GM23338 (cell line): Measurements from ENCODE around the gene TAF11L3. TPM values are rescaled to one million over a fixed set of nuclear protein-coding genes. Genes with fewer than 3 reads are reported as not detected.
A peak's percentile ranks its signal among the peaks of the same experiment; 100 is the strongest.

Source experiments
- ATAC-seq: fragments of 200-7000 bp; cut with Tn5 transposase; 3 replicates; pipeline ENCODE4 v1.9.1; 2020
- DNase-seq: peaks from one replicate; pipeline ENCODE4 v3.0.0-alpha.2; 2015; ENCODE audit warnings: low spot score
- H2AFZ ChIP-seq: fragments of 200-600 bp; sonication (generic); 2 replicates; pipeline ENCODE4 v1.8.0; 2016; ENCODE audit warnings: antibody characterized with exemption, mild to moderate bottlenecking, moderate library complexity
- H3F3A ChIP-seq: fragments of 200-600 bp; sonication (generic); replicated peaks from 2 replicates; pipeline ENCODE4 v1.8.0; 2017; ENCODE audit warnings: antibody characterized with exemption, mixed run types, low read depth
- H3K27ac ChIP-seq: fragments of 200-600 bp; sonication (generic); 2 replicates; pipeline ENCODE4 v1.6.1; 2016; ENCODE audit warnings: low read depth
- H3K27me3 ChIP-seq: fragments of 200-600 bp; sonication (generic); 2 replicates; pipeline ENCODE4 v1.8.0; 2016; ENCODE audit warnings: mild to moderate bottlenecking, mixed run types, moderate library complexity; ENCODE audit not compliant: insufficient read depth
- H3K36me3 ChIP-seq: fragments of 200-600 bp; sonication (generic); 2 replicates; pipeline ENCODE4 v1.8.0; 2016; ENCODE audit warnings: mild to moderate bottlenecking; ENCODE audit not compliant: insufficient read depth
- H3K4me1 ChIP-seq: fragments of 200-600 bp; sonication (generic); 2 replicates; pipeline ENCODE4 v1.8.0; 2016; ENCODE audit warnings: mild to moderate bottlenecking, moderate library complexity; ENCODE audit not compliant: insufficient read depth
- H3K4me2 ChIP-seq: fragments of 200-600 bp; sonication (generic); 2 replicates; pipeline ENCODE4 v1.7.1; 2017; ENCODE audit warnings: mixed run types
- H3K4me3 ChIP-seq: fragments of 200-600 bp; sonication (generic); 2 replicates; pipeline ENCODE4 v1.6.1; 2016; ENCODE audit warnings: mixed run types
- H3K79me2 ChIP-seq: fragments of 200-600 bp; sonication (generic); replicated peaks from 2 replicates; pipeline ENCODE4 v1.8.0; 2017; ENCODE audit warnings: mild to moderate bottlenecking; ENCODE audit not compliant: insufficient read depth
- H3K9me2 ChIP-seq: fragments of 200-600 bp; sonication (generic); 2 replicates; pipeline ENCODE4 v1.8.0; 2017; ENCODE audit not compliant: insufficient read depth
- H4K20me1 ChIP-seq: fragments of 200-600 bp; sonication (generic); replicated peaks from 2 replicates; pipeline ENCODE4 v1.8.0; 2017; ENCODE audit warnings: mild to moderate bottlenecking; ENCODE audit not compliant: insufficient read depth
- H3K27ac Mint-ChIP-seq: 2 replicates; pipeline ENCODE4 v1.8.0; 2020; ENCODE audit warnings: inconsistent platforms, mild to moderate bottlenecking, moderate library complexity, mixed read lengths
- H3K27me3 Mint-ChIP-seq: 3 replicates; pipeline ENCODE4 v1.8.0; 2022; ENCODE audit warnings: low read depth, mild to moderate bottlenecking, moderate library complexity, mixed read lengths, inconsistent platforms; ENCODE audit not compliant: insufficient read depth, poor library complexity
- H3K36me3 Mint-ChIP-seq: 3 replicates; pipeline ENCODE4 v1.8.0; 2021; ENCODE audit warnings: low read depth, mild to moderate bottlenecking, inconsistent platforms, moderate library complexity, mixed read lengths
- H3K4me1 Mint-ChIP-seq: 3 replicates; pipeline ENCODE4 v1.8.0; 2020; ENCODE audit warnings: mild to moderate bottlenecking, inconsistent platforms, mixed read lengths
- H3K4me3 Mint-ChIP-seq: 3 replicates; pipeline ENCODE4 v1.8.0; 2021; ENCODE audit warnings: moderate library complexity, mild to moderate bottlenecking, inconsistent platforms, mixed read lengths
- H3K9me3 Mint-ChIP-seq: 3 replicates; pipeline ENCODE4 v1.8.0; 2020; ENCODE audit warnings: moderate library complexity, mild to moderate bottlenecking, inconsistent platforms, mixed read lengths
- CREB1 ChIP-seq: fragments of 250-450 bp; sonication (Bioruptor Pico); IDR thresholded peaks from 2 replicates; pipeline ENCODE4 v1.5.0; 2020; ENCODE audit warnings: low read depth, mild to moderate bottlenecking, moderate library complexity
- EZH2 ChIP-seq: fragments of 200-600 bp; sonication (generic); IDR thresholded peaks from one replicate; pipeline ENCODE4 v1.8.0; 2017; ENCODE audit warnings: antibody characterized with exemption, mild to moderate bottlenecking, low read depth; ENCODE audit not compliant: unreplicated experiment
- EZH2phosphoT487 ChIP-seq: fragments of 200-600 bp; sonication (generic); IDR thresholded peaks from one replicate; pipeline ENCODE4 v1.8.1; 2018; ENCODE audit warnings: antibody characterized with exemption; ENCODE audit not compliant: unreplicated experiment
- NANOG ChIP-seq: IDR thresholded peaks from 2 replicates; pipeline ENCODE4 v1.6.1; 2016; ENCODE audit warnings: antibody characterized with exemption, borderline replicate concordance
- POLR2AphosphoS5 ChIP-seq: IDR thresholded peaks from 2 replicates; pipeline ENCODE4 v1.6.1; 2016; ENCODE audit warnings: antibody characterized with exemption, low read depth
- ZNF114 ChIP-seq: fragments of 250-450 bp; sonication (Bioruptor Pico); IDR thresholded peaks from 2 replicates; pipeline ENCODE4 v1.5.0; 2020; ENCODE audit warnings: mild to moderate bottlenecking, moderate library complexity
- ZNF331 ChIP-seq: fragments of 250-450 bp; sonication (Bioruptor Pico); IDR thresholded peaks from 2 replicates; pipeline ENCODE4 v1.5.0; 2020; ENCODE audit warnings: low read depth, mild to moderate bottlenecking, moderate library complexity
- polyA plus RNA-seq: library from polyadenylated mRNA; unstranded; fragments of >200 nt; fragmentation: Nextera tagmentation; extraction: Ambion mirVana; gene quantifications from 2 replicates; pipeline ENCODE4 v1.2.1, GENCODE V29; 2016
- total RNA-seq: library from RNA; depleted of rRNA; stranded (reverse); fragments of >200 nt; shearing (Covaris generic); gene quantifications from 2 replicates; pipeline ENCODE4 v1.2.3, GENCODE V29; 2014
- TF ChIP-seq, protein P1 (sequence below), 2 experiments: fragments of 200-600 bp in 1 of 2; sonication (generic) in 1 of 2; conservative IDR thresholded peaks; 2 replicates each; pipeline versions ENCODE4 v1.5.1 to v1.6.1; 2016 to 2017; ENCODE audit warnings: antibody characterized with exemption in 2 of 2, low read depth in 2 of 2, mild to moderate bottlenecking in 2 of 2, moderate library complexity in 1 of 2
- TF ChIP-seq, protein P2 (sequence below): IDR thresholded peaks from one replicate; pipeline ENCODE4 v1.6.1; 2018; ENCODE audit warnings: antibody characterized with exemption; ENCODE audit not compliant: unreplicated experiment
- TF ChIP-seq, protein P3 (sequence below): IDR thresholded peaks from 2 replicates; pipeline ENCODE4 v1.6.1; 2016; ENCODE audit warnings: antibody characterized with exemption

The TAF11L3 gene
- total and polyA plus RNA-seq, 2 experiments from 2014 or later = not detected

DNA sequence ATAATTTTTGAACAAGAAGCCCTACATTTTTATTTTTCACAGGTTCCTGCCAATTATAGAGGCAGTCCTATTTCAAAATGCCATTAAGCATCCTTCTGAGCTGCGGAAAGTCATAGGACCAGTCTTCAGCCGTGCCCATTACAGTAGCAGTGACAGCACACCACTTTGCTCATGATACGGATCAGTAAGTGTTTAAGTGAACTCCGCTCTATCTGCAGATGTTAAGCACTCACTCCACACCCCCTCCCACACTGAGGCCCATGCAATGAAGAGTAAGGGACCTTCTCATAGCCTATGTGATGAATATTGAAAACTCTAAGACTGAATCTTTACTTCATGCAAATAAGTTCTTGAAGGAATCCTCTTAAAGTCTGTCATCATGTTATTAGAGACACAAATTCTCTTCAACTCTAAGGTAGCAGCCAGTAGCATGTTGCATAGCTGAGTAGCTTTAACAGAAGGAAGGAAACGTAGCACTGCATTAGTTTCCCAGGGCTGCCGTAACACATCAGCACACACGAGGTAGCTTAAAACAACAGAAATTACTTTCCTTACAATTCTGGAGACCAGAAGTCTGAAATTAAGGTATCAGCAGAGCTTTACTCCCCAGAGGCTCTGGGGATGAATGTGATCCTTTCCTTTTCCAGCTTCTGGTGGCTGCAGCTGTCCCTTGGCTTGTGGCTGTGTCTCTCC is 40.4 kb upstream of the TAF11L3 start (continued):
- TF ChIP-seq EZH2 (no peak), POLR2AphosphoS5 (no peak), ZNF331 (CRISPR knock-in tag) (no peak)
- TF ChIP-seq, protein P1, sequence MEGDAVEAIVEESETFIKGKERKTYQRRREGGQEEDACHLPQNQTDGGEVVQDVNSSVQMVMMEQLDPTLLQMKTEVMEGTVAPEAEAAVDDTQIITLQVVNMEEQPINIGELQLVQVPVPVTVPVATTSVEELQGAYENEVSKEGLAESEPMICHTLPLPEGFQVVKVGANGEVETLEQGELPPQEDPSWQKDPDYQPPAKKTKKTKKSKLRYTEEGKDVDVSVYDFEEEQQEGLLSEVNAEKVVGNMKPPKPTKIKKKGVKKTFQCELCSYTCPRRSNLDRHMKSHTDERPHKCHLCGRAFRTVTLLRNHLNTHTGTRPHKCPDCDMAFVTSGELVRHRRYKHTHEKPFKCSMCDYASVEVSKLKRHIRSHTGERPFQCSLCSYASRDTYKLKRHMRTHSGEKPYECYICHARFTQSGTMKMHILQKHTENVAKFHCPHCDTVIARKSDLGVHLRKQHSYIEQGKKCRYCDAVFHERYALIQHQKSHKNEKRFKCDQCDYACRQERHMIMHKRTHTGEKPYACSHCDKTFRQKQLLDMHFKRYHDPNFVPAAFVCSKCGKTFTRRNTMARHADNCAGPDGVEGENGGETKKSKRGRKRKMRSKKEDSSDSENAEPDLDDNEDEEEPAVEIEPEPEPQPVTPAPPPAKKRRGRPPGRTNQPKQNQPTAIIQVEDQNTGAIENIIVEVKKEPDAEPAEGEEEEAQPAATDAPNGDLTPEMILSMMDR (conservative IDR thresholded peaks at IDR 0.05; ENCODE audit: low read depth in 2 of 2) = no peak
- TF ChIP-seq, protein P2, sequence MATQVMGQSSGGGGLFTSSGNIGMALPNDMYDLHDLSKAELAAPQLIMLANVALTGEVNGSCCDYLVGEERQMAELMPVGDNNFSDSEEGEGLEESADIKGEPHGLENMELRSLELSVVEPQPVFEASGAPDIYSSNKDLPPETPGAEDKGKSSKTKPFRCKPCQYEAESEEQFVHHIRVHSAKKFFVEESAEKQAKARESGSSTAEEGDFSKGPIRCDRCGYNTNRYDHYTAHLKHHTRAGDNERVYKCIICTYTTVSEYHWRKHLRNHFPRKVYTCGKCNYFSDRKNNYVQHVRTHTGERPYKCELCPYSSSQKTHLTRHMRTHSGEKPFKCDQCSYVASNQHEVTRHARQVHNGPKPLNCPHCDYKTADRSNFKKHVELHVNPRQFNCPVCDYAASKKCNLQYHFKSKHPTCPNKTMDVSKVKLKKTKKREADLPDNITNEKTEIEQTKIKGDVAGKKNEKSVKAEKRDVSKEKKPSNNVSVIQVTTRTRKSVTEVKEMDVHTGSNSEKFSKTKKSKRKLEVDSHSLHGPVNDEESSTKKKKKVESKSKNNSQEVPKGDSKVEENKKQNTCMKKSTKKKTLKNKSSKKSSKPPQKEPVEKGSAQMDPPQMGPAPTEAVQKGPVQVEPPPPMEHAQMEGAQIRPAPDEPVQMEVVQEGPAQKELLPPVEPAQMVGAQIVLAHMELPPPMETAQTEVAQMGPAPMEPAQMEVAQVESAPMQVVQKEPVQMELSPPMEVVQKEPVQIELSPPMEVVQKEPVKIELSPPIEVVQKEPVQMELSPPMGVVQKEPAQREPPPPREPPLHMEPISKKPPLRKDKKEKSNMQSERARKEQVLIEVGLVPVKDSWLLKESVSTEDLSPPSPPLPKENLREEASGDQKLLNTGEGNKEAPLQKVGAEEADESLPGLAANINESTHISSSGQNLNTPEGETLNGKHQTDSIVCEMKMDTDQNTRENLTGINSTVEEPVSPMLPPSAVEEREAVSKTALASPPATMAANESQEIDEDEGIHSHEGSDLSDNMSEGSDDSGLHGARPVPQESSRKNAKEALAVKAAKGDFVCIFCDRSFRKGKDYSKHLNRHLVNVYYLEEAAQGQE = no peak

DNA sequence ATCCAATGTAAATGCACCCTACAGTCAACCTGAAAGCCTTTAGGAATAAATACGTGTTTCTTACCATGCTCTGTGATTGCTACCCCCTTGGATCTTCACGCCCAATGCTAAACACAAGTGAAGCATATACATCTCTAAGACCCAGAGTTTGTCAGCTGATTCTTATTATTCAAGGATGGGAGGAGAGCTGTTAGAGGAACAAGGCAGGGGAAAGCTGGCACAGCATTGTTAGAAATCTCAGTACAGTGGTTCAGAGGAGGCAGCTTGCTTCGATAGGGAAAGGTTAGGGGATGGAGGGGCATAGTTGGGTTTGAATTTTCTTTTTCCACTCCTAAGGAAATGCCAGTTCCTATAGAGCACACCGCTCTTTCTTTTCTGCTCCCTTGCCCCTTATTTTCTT is 36.8 kb upstream of the TAF11L3 start:
- DNase-seq (no peak), ATAC-seq (no peak)
- no peak overlapping the region for H3K4me2 ChIP-seq
- no peaks in the 10 kb centered on the region; the same call in 1 of the 2 replicates for H3K4me1 ChIP-seq
- Mint-ChIP-seq H3K9me3 (no peaks in the 10 kb centered on the region), H3K27ac (no peak overlapping the region), H3K27me3 (no peaks in the 10 kb centered on the region), H3K4me1 (peaks cover 6% of the 10 kb centered on the region; the same call in 2 of the 3 replicates), H3K36me3 (no peaks in the 10 kb centered on the region), H3K4me3 (no peak overlapping the region)
- H4K20me1 ChIP-seq = no peaks in the 10 kb centered on the region
- peak overlapping the region; percentile 80 for H2AFZ ChIP-seq
- no peak overlapping the region for H3K27ac ChIP-seq
- H3K9me2 ChIP-seq = no peaks in the 10 kb centered on the region
- H3K36me3 ChIP-seq = no peaks in the 10 kb centered on the region
- no peaks in the 10 kb centered on the region for H3K79me2 ChIP-seq
- TF ChIP-seq ZNF114 (CRISPR knock-in tag) (no peak), EZH2phosphoT487 (no peak), ZNF331 (CRISPR knock-in tag) (no peak)
- no peaks in the 10 kb centered on the region for H3K27me3 ChIP-seq
- H3K4me3 ChIP-seq = no peak overlapping the region
- no peaks in the 10 kb centered on the region for H3F3A ChIP-seq

DNA sequence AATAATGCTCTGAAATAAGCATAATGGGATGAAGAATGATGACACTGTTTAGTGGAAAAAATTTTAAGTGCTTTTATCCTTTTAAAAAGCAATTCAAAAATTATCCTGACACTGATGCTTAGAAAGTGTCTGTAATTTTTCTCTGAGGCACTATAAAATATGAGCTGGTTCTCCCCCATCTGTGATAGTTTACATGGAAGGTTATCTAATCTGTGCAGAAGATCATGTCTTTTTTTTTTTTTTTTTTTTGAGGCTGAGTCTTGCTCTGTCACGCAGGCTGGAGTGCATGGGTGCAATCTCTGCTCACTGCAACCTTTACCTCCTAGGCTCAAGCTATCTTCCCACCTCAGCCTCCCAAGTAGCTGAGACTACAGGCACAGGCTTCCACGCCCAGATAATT is 35.4 kb upstream of the TAF11L3 start:
- Mint-ChIP-seq H3K27me3 (no peaks in the 10 kb centered on the region), H3K27ac (0 out of 2 replicates have a peak overlapping the region, but pooled peaks have one; percentile 4), H3K4me1 (peaks cover 6% of the 10 kb centered on the region; the same call in 2 of the 3 replicates), H3K9me3 (no peaks in the 10 kb centered on the region), H3K36me3 (no peaks in the 10 kb centered on the region), H3K4me3 (no peak overlapping the region)
- H2AFZ ChIP-seq = no peak overlapping the region
- H3K79me2 ChIP-seq = no peaks in the 10 kb centered on the region
- ATAC-seq = no peak
- DNase-seq = no peak
- H3K4me3 ChIP-seq = no peak overlapping the region
- H3K36me3 ChIP-seq = no peaks in the 10 kb centered on the region
- H3K27ac ChIP-seq = no peak overlapping the region
- no peaks in the 10 kb centered on the region for H3F3A ChIP-seq
- no peak for TF ChIP-seq NANOG
- TF ChIP-seq POLR2AphosphoS5 = no peak
- TF ChIP-seq ZNF114 (CRISPR knock-in tag) = no peak
- TF ChIP-seq, protein P2 = no peak
- TF ChIP-seq, protein P3, sequence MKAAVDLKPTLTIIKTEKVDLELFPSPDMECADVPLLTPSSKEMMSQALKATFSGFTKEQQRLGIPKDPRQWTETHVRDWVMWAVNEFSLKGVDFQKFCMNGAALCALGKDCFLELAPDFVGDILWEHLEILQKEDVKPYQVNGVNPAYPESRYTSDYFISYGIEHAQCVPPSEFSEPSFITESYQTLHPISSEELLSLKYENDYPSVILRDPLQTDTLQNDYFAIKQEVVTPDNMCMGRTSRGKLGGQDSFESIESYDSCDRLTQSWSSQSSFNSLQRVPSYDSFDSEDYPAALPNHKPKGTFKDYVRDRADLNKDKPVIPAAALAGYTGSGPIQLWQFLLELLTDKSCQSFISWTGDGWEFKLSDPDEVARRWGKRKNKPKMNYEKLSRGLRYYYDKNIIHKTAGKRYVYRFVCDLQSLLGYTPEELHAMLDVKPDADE = no peak
- TF ChIP-seq ZNF331 (CRISPR knock-in tag) = no peak
- TF ChIP-seq EZH2 = no peak
- TF ChIP-seq EZH2phosphoT487 = no peak
- no peak for TF ChIP-seq CREB1 (CRISPR knock-in tag)
- H4K20me1 ChIP-seq = no peaks in the 10 kb centered on the region
- H3K27me3 ChIP-seq = no peaks in the 10 kb centered on the region
- H3K4me2 ChIP-seq = no peak overlapping the region
- H3K4me1 ChIP-seq = no peaks in the 10 kb centered on the region; the same call in 1 of the 2 replicates
- H3K9me2 ChIP-seq = no peaks in the 10 kb centered on the region
